ENCODE data around the gene STIMATE.

DNA sequence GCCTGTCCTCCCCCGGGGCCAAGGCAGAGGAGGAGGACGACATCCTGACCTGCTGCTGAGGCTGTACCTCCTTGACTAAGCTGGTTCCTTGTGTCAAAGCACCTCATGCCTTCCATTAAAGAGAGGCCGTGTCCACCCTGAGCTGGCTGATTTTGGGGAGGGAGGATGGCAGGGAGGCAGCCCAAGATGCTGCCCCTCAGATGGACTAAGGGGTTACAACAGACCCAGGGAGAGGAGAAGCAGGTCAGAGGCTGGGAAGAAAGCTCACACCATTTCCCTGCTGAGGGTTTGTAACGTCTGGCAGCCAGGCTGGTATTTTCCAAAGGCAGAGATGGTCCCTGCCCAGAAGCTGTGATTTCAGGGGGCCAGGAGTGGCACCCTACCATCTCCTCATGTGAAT is 105.4 kb downstream of the STIMATE start:
- TF ChIP-seq, protein P1, sequence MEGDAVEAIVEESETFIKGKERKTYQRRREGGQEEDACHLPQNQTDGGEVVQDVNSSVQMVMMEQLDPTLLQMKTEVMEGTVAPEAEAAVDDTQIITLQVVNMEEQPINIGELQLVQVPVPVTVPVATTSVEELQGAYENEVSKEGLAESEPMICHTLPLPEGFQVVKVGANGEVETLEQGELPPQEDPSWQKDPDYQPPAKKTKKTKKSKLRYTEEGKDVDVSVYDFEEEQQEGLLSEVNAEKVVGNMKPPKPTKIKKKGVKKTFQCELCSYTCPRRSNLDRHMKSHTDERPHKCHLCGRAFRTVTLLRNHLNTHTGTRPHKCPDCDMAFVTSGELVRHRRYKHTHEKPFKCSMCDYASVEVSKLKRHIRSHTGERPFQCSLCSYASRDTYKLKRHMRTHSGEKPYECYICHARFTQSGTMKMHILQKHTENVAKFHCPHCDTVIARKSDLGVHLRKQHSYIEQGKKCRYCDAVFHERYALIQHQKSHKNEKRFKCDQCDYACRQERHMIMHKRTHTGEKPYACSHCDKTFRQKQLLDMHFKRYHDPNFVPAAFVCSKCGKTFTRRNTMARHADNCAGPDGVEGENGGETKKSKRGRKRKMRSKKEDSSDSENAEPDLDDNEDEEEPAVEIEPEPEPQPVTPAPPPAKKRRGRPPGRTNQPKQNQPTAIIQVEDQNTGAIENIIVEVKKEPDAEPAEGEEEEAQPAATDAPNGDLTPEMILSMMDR (IDR thresholded peaks at IDR 0.05): no peak
- no peak for TF ChIP-seq POLR2A (IDR thresholded peaks at IDR 0.05)
- TF ChIP-seq EP300 (IDR thresholded peaks at IDR 0.05; ENCODE audit: low read depth): no peak
- no peak for TF ChIP-seq POLR2AphosphoS5 (IDR thresholded peaks at IDR 0.05)
